ENCODE data around the gene SND1.

DNA sequence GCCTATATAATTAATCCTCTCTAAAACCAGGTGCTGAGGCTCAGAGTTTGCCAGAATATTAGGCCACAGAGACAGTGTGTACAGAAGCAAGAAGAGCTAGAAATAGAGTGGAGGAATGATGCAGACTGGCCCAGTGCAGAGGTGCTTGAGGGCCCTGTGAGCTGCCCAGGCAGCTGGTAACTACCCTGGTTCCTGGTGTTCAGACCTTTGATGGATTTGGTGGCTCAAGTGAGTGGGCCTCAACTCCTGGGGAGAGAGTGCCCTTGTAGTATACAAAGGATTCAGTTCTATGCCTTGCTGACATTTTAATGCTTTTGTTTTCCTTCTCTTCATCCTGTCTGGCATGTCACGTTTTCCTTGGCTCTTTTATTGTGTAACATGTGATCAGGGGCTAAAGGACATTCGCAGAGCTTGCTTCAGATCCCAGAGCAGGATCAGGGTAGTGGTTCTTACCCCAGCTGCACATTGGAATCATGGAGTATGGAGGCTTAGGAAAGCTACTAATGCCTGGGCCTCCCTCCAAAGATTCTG lies 359.2 kb downstream of the SND1 start:
- no peak for TF ChIP-seq POLR2A (IDR thresholded peaks at IDR 0.05)
- TF ChIP-seq, protein P1, sequence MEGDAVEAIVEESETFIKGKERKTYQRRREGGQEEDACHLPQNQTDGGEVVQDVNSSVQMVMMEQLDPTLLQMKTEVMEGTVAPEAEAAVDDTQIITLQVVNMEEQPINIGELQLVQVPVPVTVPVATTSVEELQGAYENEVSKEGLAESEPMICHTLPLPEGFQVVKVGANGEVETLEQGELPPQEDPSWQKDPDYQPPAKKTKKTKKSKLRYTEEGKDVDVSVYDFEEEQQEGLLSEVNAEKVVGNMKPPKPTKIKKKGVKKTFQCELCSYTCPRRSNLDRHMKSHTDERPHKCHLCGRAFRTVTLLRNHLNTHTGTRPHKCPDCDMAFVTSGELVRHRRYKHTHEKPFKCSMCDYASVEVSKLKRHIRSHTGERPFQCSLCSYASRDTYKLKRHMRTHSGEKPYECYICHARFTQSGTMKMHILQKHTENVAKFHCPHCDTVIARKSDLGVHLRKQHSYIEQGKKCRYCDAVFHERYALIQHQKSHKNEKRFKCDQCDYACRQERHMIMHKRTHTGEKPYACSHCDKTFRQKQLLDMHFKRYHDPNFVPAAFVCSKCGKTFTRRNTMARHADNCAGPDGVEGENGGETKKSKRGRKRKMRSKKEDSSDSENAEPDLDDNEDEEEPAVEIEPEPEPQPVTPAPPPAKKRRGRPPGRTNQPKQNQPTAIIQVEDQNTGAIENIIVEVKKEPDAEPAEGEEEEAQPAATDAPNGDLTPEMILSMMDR (IDR thresholded peaks at IDR 0.05): no peak
